ENCODE measurements around the gene CYFIP1.

Gene CYFIP1

GRCh38 chr15:22831473-22831872 lies 148.7 kb downstream of the CYFIP1 start:
- TF ChIP-seq USF1 (IDR thresholded peaks at IDR 0.05) = no peak
- no peak for TF ChIP-seq NFIC (IDR thresholded peaks at IDR 0.05)
- TF ChIP-seq TAF1 (IDR thresholded peaks at IDR 0.05; ENCODE audit: low read depth) = no peak
- TF ChIP-seq CREB1 (IDR thresholded peaks at IDR 0.05; ENCODE audit: low read depth) = no peak

DNA sequence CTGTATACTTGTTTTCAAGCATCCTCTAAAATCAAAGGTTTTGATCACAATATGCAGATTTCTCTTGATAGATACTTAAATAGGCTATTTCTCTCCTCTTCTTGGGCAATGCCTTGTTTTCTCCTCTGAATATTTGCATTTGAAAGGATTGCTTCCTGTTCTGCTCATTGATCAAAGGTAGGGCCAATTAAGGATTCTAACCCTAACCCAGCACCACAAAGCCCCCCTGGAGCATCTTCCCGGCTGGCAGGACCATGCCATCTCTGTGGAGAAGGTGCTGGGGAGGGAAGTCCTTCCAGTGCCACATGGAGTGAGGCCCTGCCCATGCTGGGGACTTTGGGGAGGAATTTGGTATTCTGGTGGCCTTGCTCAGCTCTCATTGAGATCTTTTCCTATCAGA lies 153.0 kb downstream of the CYFIP1 start:
- TF ChIP-seq, protein P1, sequence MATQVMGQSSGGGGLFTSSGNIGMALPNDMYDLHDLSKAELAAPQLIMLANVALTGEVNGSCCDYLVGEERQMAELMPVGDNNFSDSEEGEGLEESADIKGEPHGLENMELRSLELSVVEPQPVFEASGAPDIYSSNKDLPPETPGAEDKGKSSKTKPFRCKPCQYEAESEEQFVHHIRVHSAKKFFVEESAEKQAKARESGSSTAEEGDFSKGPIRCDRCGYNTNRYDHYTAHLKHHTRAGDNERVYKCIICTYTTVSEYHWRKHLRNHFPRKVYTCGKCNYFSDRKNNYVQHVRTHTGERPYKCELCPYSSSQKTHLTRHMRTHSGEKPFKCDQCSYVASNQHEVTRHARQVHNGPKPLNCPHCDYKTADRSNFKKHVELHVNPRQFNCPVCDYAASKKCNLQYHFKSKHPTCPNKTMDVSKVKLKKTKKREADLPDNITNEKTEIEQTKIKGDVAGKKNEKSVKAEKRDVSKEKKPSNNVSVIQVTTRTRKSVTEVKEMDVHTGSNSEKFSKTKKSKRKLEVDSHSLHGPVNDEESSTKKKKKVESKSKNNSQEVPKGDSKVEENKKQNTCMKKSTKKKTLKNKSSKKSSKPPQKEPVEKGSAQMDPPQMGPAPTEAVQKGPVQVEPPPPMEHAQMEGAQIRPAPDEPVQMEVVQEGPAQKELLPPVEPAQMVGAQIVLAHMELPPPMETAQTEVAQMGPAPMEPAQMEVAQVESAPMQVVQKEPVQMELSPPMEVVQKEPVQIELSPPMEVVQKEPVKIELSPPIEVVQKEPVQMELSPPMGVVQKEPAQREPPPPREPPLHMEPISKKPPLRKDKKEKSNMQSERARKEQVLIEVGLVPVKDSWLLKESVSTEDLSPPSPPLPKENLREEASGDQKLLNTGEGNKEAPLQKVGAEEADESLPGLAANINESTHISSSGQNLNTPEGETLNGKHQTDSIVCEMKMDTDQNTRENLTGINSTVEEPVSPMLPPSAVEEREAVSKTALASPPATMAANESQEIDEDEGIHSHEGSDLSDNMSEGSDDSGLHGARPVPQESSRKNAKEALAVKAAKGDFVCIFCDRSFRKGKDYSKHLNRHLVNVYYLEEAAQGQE (IDR thresholded peaks at IDR 0.05; ENCODE audit: low read depth) = no peak
- TF ChIP-seq RAD21 (IDR thresholded peaks at IDR 0.05; ENCODE audit: low read depth) (no peak), CREB1 (IDR thresholded peaks at IDR 0.05; ENCODE audit: low read depth) (no peak)

GRCh38 chr15:22823495-22824128 lies 156.6 kb downstream of the CYFIP1 start:
- TF ChIP-seq USF1 (IDR thresholded peaks at IDR 0.05) = no peak
- TF ChIP-seq TEAD4 (IDR thresholded peaks at IDR 0.05) = no peak
- TF ChIP-seq EP300 (IDR thresholded peaks at IDR 0.05; ENCODE audit: borderline replicate concordance) = no peak
- TF ChIP-seq, protein P2, sequence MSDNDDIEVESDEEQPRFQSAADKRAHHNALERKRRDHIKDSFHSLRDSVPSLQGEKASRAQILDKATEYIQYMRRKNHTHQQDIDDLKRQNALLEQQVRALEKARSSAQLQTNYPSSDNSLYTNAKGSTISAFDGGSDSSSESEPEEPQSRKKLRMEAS (IDR thresholded peaks at IDR 0.05) = no peak
- no peak for TF ChIP-seq YY1 (IDR thresholded peaks at IDR 0.05; ENCODE audit: low read depth)
- TF ChIP-seq CREB1 (IDR thresholded peaks at IDR 0.05; ENCODE audit: low read depth) = no peak

- no peak for TF ChIP-seq EGR1 (IDR thresholded peaks at IDR 0.05)
- TF ChIP-seq NFIC (IDR thresholded peaks at IDR 0.05) = no peak
- no peak for TF ChIP-seq TAF1 (IDR thresholded peaks at IDR 0.05; ENCODE audit: low read depth)
Observed at GRCh38 chr15:22819651-22820050, 160.5 kb downstream of the CYFIP1 start.
